ENCODE data around the gene TMTC3. TPM values are rescaled to one million over a fixed set of nuclear protein-coding genes. Genes with fewer than 3 reads are reported as not detected.

TMTC3 gene
- total RNA-seq, 4 donors from 2014 or later, result 4.1 to 12.1 (median 8.3) TPM

- H3K9me3 ChIP-seq, result no peaks in the 10 kb centered on the region
- no peaks in the 10 kb centered on the region for H3K4me1 ChIP-seq
- no peaks in the 10 kb centered on the region for H3K36me3 ChIP-seq
- H3K4me3 ChIP-seq, result no peak overlapping the region
- DNase-seq, result no peak
- H3K27ac ChIP-seq, result peak overlapping the region in 1 of 4 donors; percentile 9
- no peaks in the 10 kb centered on the region for H3K27me3 ChIP-seq
- no peak for TF ChIP-seq POLR2A (IDR thresholded peaks at IDR 0.05)
- no peak for TF ChIP-seq CTCF (IDR thresholded peaks at IDR 0.05)
Measured at GRCh38 chr12:88243982-88244381, 101.9 kb downstream of the TMTC3 start.

- no peak overlapping the region for H3K27ac ChIP-seq
- TF ChIP-seq POLR2A (IDR thresholded peaks at IDR 0.05), result no peak
- TF ChIP-seq CTCF (IDR thresholded peaks at IDR 0.05), result no peak
- H3K36me3 ChIP-seq, result no peaks in the 10 kb centered on the region
- no peaks in the 10 kb centered on the region for H3K27me3 ChIP-seq
- no peaks in the 10 kb centered on the region for H3K4me1 ChIP-seq
- H3K4me3 ChIP-seq, result no peak overlapping the region
- no peak for DNase-seq
- H3K9me3 ChIP-seq, result no peaks in the 10 kb centered on the region
Measured at GRCh38 chr12:88245905-88246304, 103.8 kb downstream of the TMTC3 start.

GRCh38 chr12:88247241-88247643, 105.1 kb downstream of the TMTC3 start:
- Histone ChIP-seq H3K4me1 (no peaks in the 10 kb centered on the region), H3K27ac (no peak overlapping the region), H3K27me3 (no peaks in the 10 kb centered on the region), H3K4me3 (no peak overlapping the region), H3K36me3 (no peaks in the 10 kb centered on the region), H3K9me3 (no peaks in the 10 kb centered on the region)
- no peak for DNase-seq
- TF ChIP-seq POLR2A (IDR thresholded peaks at IDR 0.05) (no peak), CTCF (IDR thresholded peaks at IDR 0.05) (no peak)

- no peaks in the 10 kb centered on the region for H3K36me3 ChIP-seq
- no peaks in the 10 kb centered on the region for H3K4me1 ChIP-seq
- H3K9me3 ChIP-seq, result no peaks in the 10 kb centered on the region
- no peak overlapping the region for H3K4me3 ChIP-seq
- TF ChIP-seq CTCF (IDR thresholded peaks at IDR 0.05), result no peak
- no peak for DNase-seq
- H3K27me3 ChIP-seq, result no peaks in the 10 kb centered on the region
- no peak overlapping the region for H3K27ac ChIP-seq
Measured at GRCh38 chr12:88248606-88249005, 106.5 kb downstream of the TMTC3 start.

Other genes starting within 250 kb of the TMTC3 start
- not detected for gene C12orf50, start 112.9 kb upstream of the TMTC3 start, total RNA-seq
- 10 to 100 TPM; 14.7 to 54.5 (median 24.6) TPM for gene CEP290, start 219 bp upstream of the TMTC3 start, total RNA-seq